SK-N-SH (cell line): Measurements from ENCODE around the gene UBL7. TPM values are rescaled to one million over a fixed set of nuclear protein-coding genes. Genes with fewer than 3 reads are reported as not detected.

Source experiments
- CTCF ChIA-PET: fragments of 300-600, 350-600 bp; formaldehyde crosslinking; extraction: SDS; loops from one replicate; lab custom pipeline; 2021; lab: Yijun Ruan, JAX
- POLR2A ChIA-PET: fragments of 350-600 bp; sonication (Branson Sonifier 250); formaldehyde crosslinking; extraction: SDS; loops from one replicate; lab custom pipeline; 2020; ENCODE audit warnings: antibody characterized with exemption, inconsistent platforms; lab: Yijun Ruan, JAX
- DNase-seq: peaks from one replicate; pipeline ENCODE4 v3.0.0; 2012
- H2AFZ ChIP-seq: fragments of 200-600 bp; sonication (generic); 2 replicates; pipeline ENCODE4 v1.8.1; 2016; ENCODE audit warnings: antibody characterized with exemption, mild to moderate bottlenecking, low read depth
- H3F3A ChIP-seq: fragments of 200-600 bp; sonication (generic); replicated peaks from 2 replicates; pipeline ENCODE3; 2016; ENCODE audit warnings: antibody characterized with exemption, mild to moderate bottlenecking; ENCODE audit not compliant: insufficient read depth
- H3K27ac ChIP-seq, 2 experiments: fragments of 200-500 bp in 1 of 2; fragments of 200-600 bp in 1 of 2; sonication (Bioruptor generic) in 1 of 2; sonication (generic), shearing (Covaris generic) in 1 of 2; 2 replicates each; pipeline versions ENCODE4 v1.5.1 to v1.6.1; 2014 to 2016; ENCODE audit warnings: low read depth in 2 of 2, inconsistent platforms in 1 of 2, low read length in 1 of 2, mild to moderate bottlenecking in 1 of 2, mixed read lengths in 1 of 2
- H3K27me3 ChIP-seq: fragments of 200-600 bp; sonication (generic), shearing (Covaris generic); 2 replicates; pipeline ENCODE4 v1.6.1; 2016; ENCODE audit warnings: mixed run types; ENCODE audit not compliant: insufficient read depth
- H3K36me3 ChIP-seq, 2 experiments: fragments of 200-500 bp in 1 of 2; fragments of 200-600 bp in 1 of 2; sonication (Bioruptor generic) in 1 of 2; sonication (generic) in 1 of 2; replicated peaks in 1 of 2; 2 replicates each; pipeline versions ENCODE3 to v1.5.1; 2014 to 2016; ENCODE audit warnings: low read length in 1 of 2, mild to moderate bottlenecking in 1 of 2; ENCODE audit not compliant: insufficient read depth in 2 of 2, control insufficient read depth in 1 of 2
- H3K4me1 ChIP-seq, 2 experiments: fragments of 200-500 bp in 1 of 2; fragments of 200-600 bp in 1 of 2; sonication (Bioruptor generic) in 1 of 2; sonication (generic), shearing (Covaris generic) in 1 of 2; 2 replicates each; pipeline versions ENCODE4 v1.5.1 to v1.6.1; 2014 to 2016; ENCODE audit warnings: low read depth in 1 of 2, low read length in 1 of 2, mixed run types in 1 of 2; ENCODE audit not compliant: insufficient read depth in 2 of 2, control insufficient read depth in 1 of 2
- H3K4me2 ChIP-seq: fragments of 200-600 bp; sonication (generic), shearing (Covaris generic); 2 replicates; pipeline ENCODE4 v1.6.1; 2017; ENCODE audit warnings: mixed run types
- H3K4me3 ChIP-seq, 2 experiments: fragments of 200-500 bp in 1 of 2; fragments of 200-600 bp in 1 of 2; sonication (Bioruptor generic) in 1 of 2; sonication (generic), shearing (Covaris generic) in 1 of 2; 2 replicates each; pipeline versions ENCODE4 v1.5.1 to v1.8.1; 2014 to 2016; ENCODE audit warnings: low read depth in 2 of 2, inconsistent platforms in 1 of 2, low read length in 1 of 2, mild to moderate bottlenecking in 1 of 2, mixed read lengths in 1 of 2, moderate library complexity in 1 of 2
- H3K79me2 ChIP-seq: fragments of 200-600 bp; sonication (generic); 2 replicates; pipeline ENCODE4 v1.8.1; 2017; ENCODE audit warnings: mild to moderate bottlenecking; ENCODE audit not compliant: insufficient read depth
- H3K9ac ChIP-seq: fragments of 200-600 bp; sonication (generic); 2 replicates; pipeline ENCODE4 v1.6.1; 2017; ENCODE audit warnings: mixed run types
- H3K9me2 ChIP-seq: fragments of 200-600 bp; sonication (generic); 2 replicates; pipeline ENCODE4 v1.6.1; 2017; ENCODE audit warnings: mixed run types
- H3K9me3 ChIP-seq: fragments of 200-600 bp; sonication (generic); 2 replicates; pipeline ENCODE4 v1.6.1; 2017; ENCODE audit warnings: mixed run types, mild to moderate bottlenecking, moderate library complexity
- H4K20me1 ChIP-seq: fragments of 200-600 bp; sonication (generic); 2 replicates; pipeline ENCODE4 v1.6.1; 2017; ENCODE audit warnings: mild to moderate bottlenecking, mixed run types; ENCODE audit not compliant: insufficient read depth
- CHD2 ChIP-seq: fragments of 150-350 bp; IDR thresholded peaks from 2 replicates; pipeline ENCODE4 v1.6.1; 2018; ENCODE audit warnings: low read length; ENCODE audit not compliant: partially characterized antibody
- EZH2phosphoT487 ChIP-seq: fragments of 200-600 bp; sonication (generic); IDR thresholded peaks from 2 replicates; pipeline ENCODE4 v1.6.1; 2017; ENCODE audit warnings: low read depth, mixed run types, mild to moderate bottlenecking, antibody characterized with exemption, moderate library complexity, borderline replicate concordance
- FOXJ3 ChIP-seq: sonication (generic); formaldehyde crosslinking; IDR thresholded peaks from 2 replicates; pipeline ENCODE4 v1.5.1; 2020; ENCODE audit warnings: mild to moderate bottlenecking, missing genetic modification reagents
- MEF2A ChIP-seq: IDR thresholded peaks from 2 replicates; pipeline ENCODE4 v1.4.0; 2012; ENCODE audit warnings: low read depth, borderline replicate concordance
- NFIC ChIP-seq: IDR thresholded peaks from 2 replicates; pipeline ENCODE4 v1.4.0; 2012; ENCODE audit warnings: borderline replicate concordance
- NRF1 ChIP-seq: IDR thresholded peaks from 2 replicates; pipeline ENCODE4 v1.6.1; 2012; ENCODE audit warnings: low read depth, mild to moderate bottlenecking, low read length
- POLR2AphosphoS5 ChIP-seq: IDR thresholded peaks from 2 replicates; pipeline ENCODE4 v1.6.1; 2012; ENCODE audit warnings: low read depth, low read length
- RFX5 ChIP-seq: IDR thresholded peaks from 2 replicates; pipeline ENCODE4 v1.6.1; 2012; ENCODE audit warnings: mild to moderate bottlenecking, improper control_type of control experiment, low read length
- RXRA ChIP-seq: IDR thresholded peaks from 2 replicates; pipeline ENCODE4 v1.4.0; 2012; ENCODE audit warnings: low read depth, mild to moderate bottlenecking, borderline replicate concordance
- SIN3A ChIP-seq: IDR thresholded peaks from 2 replicates; pipeline ENCODE4 v1.6.1; 2012; ENCODE audit warnings: low read depth, mild to moderate bottlenecking, low read length, moderate library complexity, borderline replicate concordance
- SMC3 ChIP-seq: IDR thresholded peaks from 2 replicates; pipeline ENCODE4 v1.6.1; 2012; ENCODE audit warnings: low read depth, low read length, improper control_type of control experiment
- TAF1 ChIP-seq: IDR thresholded peaks from 2 replicates; pipeline ENCODE4 v1.6.1; 2012; ENCODE audit warnings: low read depth, mild to moderate bottlenecking, low read length, moderate library complexity, borderline replicate concordance
- USF2 ChIP-seq: fragments of 150-350 bp; IDR thresholded peaks from 2 replicates; pipeline ENCODE4 v1.6.1; 2017; ENCODE audit warnings: antibody characterized with exemption, low read length, low read depth, borderline replicate concordance
- WGBS: methylation state at CpG from one replicate; pipeline ENCODE4 v1.1.6; 2017; ENCODE audit warnings: low lambda C conversion rate; 5-methylcytosine and 5-hydroxymethylcytosine counted together
- polyA plus RNA-seq, 3 experiments: library from polyadenylated mRNA; depleted of rRNA; stranded (reverse); fragments of >200 nt; gene quantifications; 2 replicates each; pipeline ENCODE4 v1.2.3, GENCODE V29; 2012
- TF ChIP-seq, protein P1 (sequence below): IDR thresholded peaks from 2 replicates; pipeline ENCODE4 v1.4.0; 2012; ENCODE audit warnings: low read depth, borderline replicate concordance
- TF ChIP-seq, protein P2 (sequence below): fragments of 150-350 bp; IDR thresholded peaks from 2 replicates; pipeline ENCODE4 v1.6.1; 2016; ENCODE audit warnings: mild to moderate bottlenecking, low read depth, low read length

UBL7 gene
- polyA plus RNA-seq, 1 of the 3 experiments (the other 2 are of a cell fraction) = 81.1 TPM

DNA sequence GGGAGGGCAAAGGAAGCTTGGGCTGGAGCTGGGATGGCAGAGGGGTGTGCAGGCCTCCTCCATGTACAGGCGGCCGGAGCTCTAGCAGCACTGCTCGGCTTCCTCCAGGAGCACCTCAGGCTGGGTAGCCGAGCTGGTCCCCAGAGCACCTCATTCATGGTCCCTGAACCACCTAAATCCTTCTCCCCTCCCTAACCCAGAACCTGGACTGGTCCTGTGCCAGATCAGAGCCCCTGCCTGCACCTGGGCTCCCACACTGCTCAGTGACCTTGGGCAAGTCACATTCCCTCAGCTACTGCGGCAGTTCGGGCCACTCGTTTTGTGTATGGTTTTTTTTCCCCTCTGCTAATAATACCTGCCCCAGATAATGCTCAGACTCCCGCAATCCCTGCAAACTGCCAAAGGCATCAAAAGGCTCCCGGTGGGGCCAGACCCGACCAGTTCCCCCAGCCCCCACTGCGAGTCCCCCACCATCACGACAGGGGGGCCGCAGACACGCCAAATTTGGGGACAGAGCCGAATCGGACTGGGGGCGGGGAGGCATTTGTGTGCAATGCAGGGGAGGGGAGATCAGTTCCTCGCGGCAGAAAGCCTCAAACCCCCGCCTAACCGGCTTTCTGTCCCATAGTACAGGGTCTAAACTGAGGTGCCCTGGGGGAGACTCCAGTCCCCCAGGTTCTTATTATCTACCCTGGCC, 28.5 kb downstream of the UBL7 start (continued):
- TF ChIP-seq NFIC = no peak
- TF ChIP-seq, protein P1, sequence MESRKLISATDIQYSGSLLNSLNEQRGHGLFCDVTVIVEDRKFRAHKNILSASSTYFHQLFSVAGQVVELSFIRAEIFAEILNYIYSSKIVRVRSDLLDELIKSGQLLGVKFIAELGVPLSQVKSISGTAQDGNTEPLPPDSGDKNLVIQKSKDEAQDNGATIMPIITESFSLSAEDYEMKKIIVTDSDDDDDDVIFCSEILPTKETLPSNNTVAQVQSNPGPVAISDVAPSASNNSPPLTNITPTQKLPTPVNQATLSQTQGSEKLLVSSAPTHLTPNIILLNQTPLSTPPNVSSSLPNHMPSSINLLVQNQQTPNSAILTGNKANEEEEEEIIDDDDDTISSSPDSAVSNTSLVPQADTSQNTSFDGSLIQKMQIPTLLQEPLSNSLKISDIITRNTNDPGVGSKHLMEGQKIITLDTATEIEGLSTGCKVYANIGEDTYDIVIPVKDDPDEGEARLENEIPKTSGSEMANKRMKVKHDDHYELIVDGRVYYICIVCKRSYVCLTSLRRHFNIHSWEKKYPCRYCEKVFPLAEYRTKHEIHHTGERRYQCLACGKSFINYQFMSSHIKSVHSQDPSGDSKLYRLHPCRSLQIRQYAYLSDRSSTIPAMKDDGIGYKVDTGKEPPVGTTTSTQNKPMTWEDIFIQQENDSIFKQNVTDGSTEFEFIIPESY = no peak
- no peak for TF ChIP-seq FOXJ3 (CRISPR knock-in tag)
- no peak for TF ChIP-seq USF2
- TF ChIP-seq SIN3A = no peak
- TF ChIP-seq, all 33 proteins: peak for 0

DNA sequence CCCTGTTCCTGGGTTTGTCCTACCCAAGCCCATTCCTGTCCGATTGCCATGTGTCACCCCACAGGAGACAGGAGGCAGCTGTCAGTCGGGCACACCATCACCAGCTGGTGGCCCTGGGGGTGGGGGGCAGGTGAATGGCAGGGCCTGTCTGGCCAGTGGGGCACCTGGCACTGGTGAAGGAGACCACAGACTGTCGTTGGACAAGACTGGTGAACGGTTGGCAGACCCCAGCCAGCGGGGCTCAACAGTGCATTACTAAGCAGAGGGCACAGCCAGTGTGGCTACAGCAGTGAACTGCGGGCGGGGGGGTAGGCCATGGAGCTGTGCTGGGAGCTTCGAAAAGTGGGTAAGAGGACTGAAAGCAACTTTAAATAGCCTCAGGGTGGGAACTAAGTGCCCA, 29.3 kb downstream of the UBL7 start:
- no peaks in the 10 kb centered on the region for H3K79me2 ChIP-seq
- H3K9me3 ChIP-seq = no peaks in the 10 kb centered on the region
- H3K36me3 ChIP-seq = no peaks in the 10 kb centered on the region
- WGBS = 77% methylated on average over 8 of the region's 8 CpGs
- no peaks in the 10 kb centered on the region for H3F3A ChIP-seq
- H3K27ac ChIP-seq = no peak overlapping the region
- H2AFZ ChIP-seq = no peak overlapping the region
- H3K27me3 ChIP-seq = 0 out of 2 replicates have a peak, but pooled peaks cover 4% of the 10 kb centered on the region
- ChIA-PET POLR2A (no interaction called here), CTCF (interaction anchor here (0.8 to 36.5 kb wide), 7 partner anchors 8 to 337 kb away, joined by 3 to 779 read pairs (median 4); partner anchors contain the start of gene CYP11A1)
- TF ChIP-seq RFX5 = no peak
- no peak for TF ChIP-seq CHD2
- TF ChIP-seq FOXJ3 (CRISPR knock-in tag) = no peak
- TF ChIP-seq NRF1 = no peak
- TF ChIP-seq EZH2phosphoT487 = no peak
- TF ChIP-seq, protein P2, sequence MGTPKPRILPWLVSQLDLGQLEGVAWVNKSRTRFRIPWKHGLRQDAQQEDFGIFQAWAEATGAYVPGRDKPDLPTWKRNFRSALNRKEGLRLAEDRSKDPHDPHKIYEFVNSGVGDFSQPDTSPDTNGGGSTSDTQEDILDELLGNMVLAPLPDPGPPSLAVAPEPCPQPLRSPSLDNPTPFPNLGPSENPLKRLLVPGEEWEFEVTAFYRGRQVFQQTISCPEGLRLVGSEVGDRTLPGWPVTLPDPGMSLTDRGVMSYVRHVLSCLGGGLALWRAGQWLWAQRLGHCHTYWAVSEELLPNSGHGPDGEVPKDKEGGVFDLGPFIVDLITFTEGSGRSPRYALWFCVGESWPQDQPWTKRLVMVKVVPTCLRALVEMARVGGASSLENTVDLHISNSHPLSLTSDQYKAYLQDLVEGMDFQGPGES = no peak
- no peak for TF ChIP-seq MEF2A
- TF ChIP-seq TAF1 = no peak
- TF ChIP-seq SMC3 = no peak
- no peak for TF ChIP-seq POLR2AphosphoS5
- TF ChIP-seq SIN3A = no peak
- no peak for TF ChIP-seq RXRA
- H3K4me1 ChIP-seq = peaks cover 0 to 13% of the 10 kb centered on the region in 2 experiments; a peak in 1 of 4 replicates
- H3K9me2 ChIP-seq = no peaks in the 10 kb centered on the region
- no peaks in the 10 kb centered on the region for H4K20me1 ChIP-seq
- no peak for DNase-seq
- no peak overlapping the region for H3K9ac ChIP-seq
- H3K4me3 ChIP-seq = no peak overlapping the region
- H3K4me2 ChIP-seq = no peak overlapping the region
